ENCODE measurements around the gene ATP9B. TPM values are rescaled to one million over a fixed set of nuclear protein-coding genes. Genes with fewer than 3 reads are reported as not detected.
A peak's percentile ranks its signal among the peaks of the same experiment; 100 is the strongest.

Gene ATP9B
- total and polyA plus RNA-seq, 4 donors = 7.1 to 31.4 (median 15.5) TPM

DNA sequence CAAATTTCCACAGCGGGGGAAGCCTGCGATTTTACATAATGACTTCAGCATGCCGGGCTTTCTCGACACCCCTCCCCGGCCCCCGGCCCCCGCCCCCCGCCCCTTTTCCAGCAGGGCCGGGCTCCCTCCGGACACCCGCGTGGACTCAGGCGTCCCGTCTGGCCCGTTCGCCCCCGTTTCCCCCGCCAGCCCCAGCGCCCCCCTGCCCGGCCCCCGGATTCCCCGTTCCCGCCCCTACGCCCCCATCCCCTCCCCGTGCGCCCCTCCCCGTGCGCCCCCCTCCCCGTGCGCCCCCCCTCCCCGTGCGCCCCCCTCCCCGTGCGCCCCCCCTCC, 326.1 kb downstream of the ATP9B start (continued):
- TF ChIP-seq, protein P1, sequence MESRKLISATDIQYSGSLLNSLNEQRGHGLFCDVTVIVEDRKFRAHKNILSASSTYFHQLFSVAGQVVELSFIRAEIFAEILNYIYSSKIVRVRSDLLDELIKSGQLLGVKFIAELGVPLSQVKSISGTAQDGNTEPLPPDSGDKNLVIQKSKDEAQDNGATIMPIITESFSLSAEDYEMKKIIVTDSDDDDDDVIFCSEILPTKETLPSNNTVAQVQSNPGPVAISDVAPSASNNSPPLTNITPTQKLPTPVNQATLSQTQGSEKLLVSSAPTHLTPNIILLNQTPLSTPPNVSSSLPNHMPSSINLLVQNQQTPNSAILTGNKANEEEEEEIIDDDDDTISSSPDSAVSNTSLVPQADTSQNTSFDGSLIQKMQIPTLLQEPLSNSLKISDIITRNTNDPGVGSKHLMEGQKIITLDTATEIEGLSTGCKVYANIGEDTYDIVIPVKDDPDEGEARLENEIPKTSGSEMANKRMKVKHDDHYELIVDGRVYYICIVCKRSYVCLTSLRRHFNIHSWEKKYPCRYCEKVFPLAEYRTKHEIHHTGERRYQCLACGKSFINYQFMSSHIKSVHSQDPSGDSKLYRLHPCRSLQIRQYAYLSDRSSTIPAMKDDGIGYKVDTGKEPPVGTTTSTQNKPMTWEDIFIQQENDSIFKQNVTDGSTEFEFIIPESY (IDR thresholded peaks at IDR 0.05) = no peak
- TF ChIP-seq, protein P2, sequence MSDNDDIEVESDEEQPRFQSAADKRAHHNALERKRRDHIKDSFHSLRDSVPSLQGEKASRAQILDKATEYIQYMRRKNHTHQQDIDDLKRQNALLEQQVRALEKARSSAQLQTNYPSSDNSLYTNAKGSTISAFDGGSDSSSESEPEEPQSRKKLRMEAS (IDR thresholded peaks at IDR 0.05) = no peak
- TF ChIP-seq NR2F2 (IDR thresholded peaks at IDR 0.05) = no peak
- TF ChIP-seq, protein P3, sequence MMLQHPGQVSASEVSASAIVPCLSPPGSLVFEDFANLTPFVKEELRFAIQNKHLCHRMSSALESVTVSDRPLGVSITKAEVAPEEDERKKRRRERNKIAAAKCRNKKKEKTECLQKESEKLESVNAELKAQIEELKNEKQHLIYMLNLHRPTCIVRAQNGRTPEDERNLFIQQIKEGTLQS (IDR thresholded peaks at IDR 0.05) = no peak

DNA sequence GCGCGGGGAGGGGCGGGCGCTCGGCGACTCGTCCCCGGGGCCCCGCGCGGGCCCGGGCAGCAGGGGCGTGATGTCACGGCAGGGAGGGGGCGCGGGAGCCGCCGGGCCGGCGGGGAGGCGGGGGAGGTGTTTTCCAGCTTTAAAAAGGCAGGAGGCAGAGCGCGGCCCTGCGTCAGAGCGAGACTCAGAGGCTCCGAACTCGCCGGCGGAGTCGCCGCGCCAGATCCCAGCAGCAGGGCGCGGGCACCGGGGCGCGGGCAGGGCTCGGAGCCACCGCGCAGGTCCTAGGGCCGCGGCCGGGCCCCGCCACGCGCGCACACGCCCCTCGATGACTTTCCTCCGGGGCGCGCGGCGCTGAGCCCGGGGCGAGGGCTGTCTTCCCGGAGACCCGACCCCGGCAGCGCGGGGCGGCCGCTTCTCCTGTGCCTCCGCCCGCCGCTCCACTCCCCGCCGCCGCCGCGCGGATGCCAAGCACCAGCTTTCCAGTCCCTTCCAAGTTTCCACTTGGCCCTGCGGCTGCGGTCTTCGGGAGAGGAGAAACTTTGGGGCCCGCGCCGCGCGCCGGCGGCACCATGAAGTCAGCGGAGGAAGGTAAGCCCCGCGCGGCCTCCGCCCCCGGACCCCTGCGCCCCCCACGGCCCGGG, 326.7 kb downstream of the ATP9B start, which contains the start of gene NFATC1:
Gene NFATC1, plus strand, starts transcription at position 170 of the 644 bp plus-strand sequence. Its CDS starts 295 bp downstream, at position 465.
- Histone ChIP-seq H3K4me1 (ENCODE audit: control insufficient read depth in 4 of 4, insufficient read depth in 4 of 4, low read length in 3 of 4) (peaks cover 23 to 49% (median 30%) of the 10 kb centered on the region in 4 donors), H3K4me3 (ENCODE audit: low read depth in 1 of 3, low read length in 3 of 3) (peak within 1 kb of the TSS in 1 of 3 donors; percentile 71), H3K27ac (ENCODE audit: low read depth in 1 of 2, low read length in 2 of 2) (peak within 1 kb of the TSS; percentile 53 to 54), H3K9me3 (ENCODE audit: control insufficient read depth in 4 of 4, low read length in 3 of 4) (no peaks in the 10 kb centered on the region), H3K27me3 (ENCODE audit: control insufficient read depth in 4 of 4, insufficient read depth in 4 of 4, low read length in 3 of 4) (peaks cover 0 to 12% (median 8%) of the 10 kb centered on the region in 4 donors), H3K9ac (ENCODE audit: low read depth in 1 of 2, low read length in 2 of 2) (no peak within 1 kb of the TSS), H3K36me3 (ENCODE audit: control insufficient read depth in 4 of 4, insufficient read depth in 3 of 4, low read depth in 1 of 4, low read length in 3 of 4) (no peaks in the 10 kb centered on the region)
- 1% methylated on average over 90 of the region's 91 CpGs for WGBS
- TF ChIP-seq YY1 (IDR thresholded peaks at IDR 0.05) = no peak
- TF ChIP-seq JUND (IDR thresholded peaks at IDR 0.05) = no peak
- DNase-seq (ENCODE audit: low spot score) = no peak

DNA sequence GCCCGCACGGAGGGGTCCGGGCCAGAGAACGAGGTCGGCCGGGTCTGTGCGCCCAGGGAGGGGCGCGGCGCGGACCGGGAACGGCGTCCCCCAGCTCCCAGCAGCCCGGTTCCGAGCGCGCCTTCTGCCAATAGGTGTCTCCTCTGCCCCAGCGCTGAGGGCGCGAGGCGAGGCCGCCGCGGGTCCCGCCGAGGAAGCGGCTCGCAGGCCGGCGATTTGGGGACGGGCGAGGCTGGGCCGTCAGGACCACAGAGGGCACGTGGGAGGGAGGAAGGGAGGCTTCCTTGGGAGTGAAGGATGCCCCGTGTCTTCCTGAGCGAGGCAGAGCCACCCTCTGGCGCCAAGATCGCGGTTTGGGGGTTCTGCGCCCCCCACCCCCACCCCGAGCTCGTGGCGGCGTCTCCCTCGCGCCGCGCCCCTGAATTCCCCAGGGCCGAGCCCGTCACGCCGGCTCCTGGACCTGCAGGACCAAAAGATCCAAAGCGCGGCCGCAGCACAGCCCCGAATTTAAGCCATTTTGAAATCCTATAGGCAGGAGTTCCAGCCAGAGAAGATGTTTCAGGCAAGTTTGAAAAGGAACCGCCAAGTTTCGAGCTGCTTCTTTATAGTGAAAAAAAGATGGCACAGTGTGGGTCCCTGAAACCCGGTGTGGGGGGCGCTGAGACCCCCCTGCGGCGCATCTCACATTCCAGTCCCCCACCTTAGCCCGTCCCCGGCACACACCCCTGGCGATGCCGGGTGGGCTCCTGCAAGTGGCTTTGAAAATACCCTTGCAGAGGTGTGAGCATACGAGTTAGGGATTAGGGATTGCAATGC, 327.4 kb downstream of the ATP9B start:
- H3K4me1 ChIP-seq (ENCODE audit: control insufficient read depth in 4 of 4, insufficient read depth in 4 of 4, low read length in 3 of 4) = peaks cover 23 to 49% (median 30%) of the 10 kb centered on the region in 4 donors
- peak overlapping the region in 1 of 3 donors; percentile 57 for H3K4me3 ChIP-seq (ENCODE audit: low read depth in 1 of 3, low read length in 3 of 3)
- no peaks in the 10 kb centered on the region for H3K36me3 ChIP-seq (ENCODE audit: control insufficient read depth in 4 of 4, insufficient read depth in 3 of 4, low read depth in 1 of 4, low read length in 3 of 4)
- H3K27ac ChIP-seq (ENCODE audit: low read depth in 1 of 2, low read length in 2 of 2) = no peak overlapping the region
- no peak overlapping the region for H3K9ac ChIP-seq (ENCODE audit: low read depth in 1 of 2, low read length in 2 of 2)
- no peak for DNase-seq (ENCODE audit: low spot score)
- H3K27me3 ChIP-seq (ENCODE audit: control insufficient read depth in 4 of 4, insufficient read depth in 4 of 4, low read length in 3 of 4) = peaks cover 0 to 12% (median 6%) of the 10 kb centered on the region in 4 donors
- WGBS = 7% methylated on average over 68 of the region's 68 CpGs
- H3K9me3 ChIP-seq (ENCODE audit: control insufficient read depth in 4 of 4, low read length in 3 of 4) = no peaks in the 10 kb centered on the region
- TF ChIP-seq GABPA (IDR thresholded peaks at IDR 0.05 in 1 of 2, conservative IDR thresholded peaks at IDR 0.05 in 1 of 2) = no peak
- no peak for TF ChIP-seq YY1 (IDR thresholded peaks at IDR 0.05)
- TF ChIP-seq, protein P1 (IDR thresholded peaks at IDR 0.05) = no peak
- no peak for TF ChIP-seq RAD21 (IDR thresholded peaks at IDR 0.05)
- TF ChIP-seq HNF4G (IDR thresholded peaks at IDR 0.05) = no peak
- no peak for TF ChIP-seq EGR1 (IDR thresholded peaks at IDR 0.05; ENCODE audit: low read depth in 2 of 2)
- TF ChIP-seq TAF1 (conservative IDR thresholded peaks at IDR 0.05) = no peak
- TF ChIP-seq, protein P4, sequence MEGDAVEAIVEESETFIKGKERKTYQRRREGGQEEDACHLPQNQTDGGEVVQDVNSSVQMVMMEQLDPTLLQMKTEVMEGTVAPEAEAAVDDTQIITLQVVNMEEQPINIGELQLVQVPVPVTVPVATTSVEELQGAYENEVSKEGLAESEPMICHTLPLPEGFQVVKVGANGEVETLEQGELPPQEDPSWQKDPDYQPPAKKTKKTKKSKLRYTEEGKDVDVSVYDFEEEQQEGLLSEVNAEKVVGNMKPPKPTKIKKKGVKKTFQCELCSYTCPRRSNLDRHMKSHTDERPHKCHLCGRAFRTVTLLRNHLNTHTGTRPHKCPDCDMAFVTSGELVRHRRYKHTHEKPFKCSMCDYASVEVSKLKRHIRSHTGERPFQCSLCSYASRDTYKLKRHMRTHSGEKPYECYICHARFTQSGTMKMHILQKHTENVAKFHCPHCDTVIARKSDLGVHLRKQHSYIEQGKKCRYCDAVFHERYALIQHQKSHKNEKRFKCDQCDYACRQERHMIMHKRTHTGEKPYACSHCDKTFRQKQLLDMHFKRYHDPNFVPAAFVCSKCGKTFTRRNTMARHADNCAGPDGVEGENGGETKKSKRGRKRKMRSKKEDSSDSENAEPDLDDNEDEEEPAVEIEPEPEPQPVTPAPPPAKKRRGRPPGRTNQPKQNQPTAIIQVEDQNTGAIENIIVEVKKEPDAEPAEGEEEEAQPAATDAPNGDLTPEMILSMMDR (IDR thresholded peaks at IDR 0.05; ENCODE audit: low read depth, low read length, missing input control) = no peak
- TF ChIP-seq, protein P2 (IDR thresholded peaks at IDR 0.05) = no peak
- TF ChIP-seq FOXA2 (IDR thresholded peaks at IDR 0.05) = no peak
- TF ChIP-seq, protein P5, sequence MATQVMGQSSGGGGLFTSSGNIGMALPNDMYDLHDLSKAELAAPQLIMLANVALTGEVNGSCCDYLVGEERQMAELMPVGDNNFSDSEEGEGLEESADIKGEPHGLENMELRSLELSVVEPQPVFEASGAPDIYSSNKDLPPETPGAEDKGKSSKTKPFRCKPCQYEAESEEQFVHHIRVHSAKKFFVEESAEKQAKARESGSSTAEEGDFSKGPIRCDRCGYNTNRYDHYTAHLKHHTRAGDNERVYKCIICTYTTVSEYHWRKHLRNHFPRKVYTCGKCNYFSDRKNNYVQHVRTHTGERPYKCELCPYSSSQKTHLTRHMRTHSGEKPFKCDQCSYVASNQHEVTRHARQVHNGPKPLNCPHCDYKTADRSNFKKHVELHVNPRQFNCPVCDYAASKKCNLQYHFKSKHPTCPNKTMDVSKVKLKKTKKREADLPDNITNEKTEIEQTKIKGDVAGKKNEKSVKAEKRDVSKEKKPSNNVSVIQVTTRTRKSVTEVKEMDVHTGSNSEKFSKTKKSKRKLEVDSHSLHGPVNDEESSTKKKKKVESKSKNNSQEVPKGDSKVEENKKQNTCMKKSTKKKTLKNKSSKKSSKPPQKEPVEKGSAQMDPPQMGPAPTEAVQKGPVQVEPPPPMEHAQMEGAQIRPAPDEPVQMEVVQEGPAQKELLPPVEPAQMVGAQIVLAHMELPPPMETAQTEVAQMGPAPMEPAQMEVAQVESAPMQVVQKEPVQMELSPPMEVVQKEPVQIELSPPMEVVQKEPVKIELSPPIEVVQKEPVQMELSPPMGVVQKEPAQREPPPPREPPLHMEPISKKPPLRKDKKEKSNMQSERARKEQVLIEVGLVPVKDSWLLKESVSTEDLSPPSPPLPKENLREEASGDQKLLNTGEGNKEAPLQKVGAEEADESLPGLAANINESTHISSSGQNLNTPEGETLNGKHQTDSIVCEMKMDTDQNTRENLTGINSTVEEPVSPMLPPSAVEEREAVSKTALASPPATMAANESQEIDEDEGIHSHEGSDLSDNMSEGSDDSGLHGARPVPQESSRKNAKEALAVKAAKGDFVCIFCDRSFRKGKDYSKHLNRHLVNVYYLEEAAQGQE (IDR thresholded peaks at IDR 0.05) = no peak
- no peak for TF ChIP-seq SP1 (IDR thresholded peaks at IDR 0.05)
- TF ChIP-seq NR2F2 (IDR thresholded peaks at IDR 0.05) = no peak
- no peak for TF ChIP-seq HNF4A (conservative IDR thresholded peaks at IDR 0.05)
- TF ChIP-seq, protein P3 (IDR thresholded peaks at IDR 0.05) = no peak
- TF ChIP-seq FOXA1 (IDR thresholded peaks at IDR 0.05) = no peak
- TF ChIP-seq JUND (IDR thresholded peaks at IDR 0.05) = no peak

Data from liver (tissue), 9 donors.